GM18499 (cell line): ENCODE data around the gene REN.

ENCODE experiments used
- ATAC-seq: cut with Tn5 transposase; IDR thresholded peaks from one replicate; pipeline ENCODE4 v1.9.1; 2021; ENCODE audit warnings: moderate number of reproducible peaks; ENCODE audit not compliant: insufficient read depth, unreplicated experiment

The REN gene

GRCh38 chr1:204114606-204115005, 51.5 kb downstream of the REN start:
- ATAC-seq: no peak

- no peak for ATAC-seq
Observed at GRCh38 chr1:204113896-204114295, 52.2 kb downstream of the REN start.

DNA sequence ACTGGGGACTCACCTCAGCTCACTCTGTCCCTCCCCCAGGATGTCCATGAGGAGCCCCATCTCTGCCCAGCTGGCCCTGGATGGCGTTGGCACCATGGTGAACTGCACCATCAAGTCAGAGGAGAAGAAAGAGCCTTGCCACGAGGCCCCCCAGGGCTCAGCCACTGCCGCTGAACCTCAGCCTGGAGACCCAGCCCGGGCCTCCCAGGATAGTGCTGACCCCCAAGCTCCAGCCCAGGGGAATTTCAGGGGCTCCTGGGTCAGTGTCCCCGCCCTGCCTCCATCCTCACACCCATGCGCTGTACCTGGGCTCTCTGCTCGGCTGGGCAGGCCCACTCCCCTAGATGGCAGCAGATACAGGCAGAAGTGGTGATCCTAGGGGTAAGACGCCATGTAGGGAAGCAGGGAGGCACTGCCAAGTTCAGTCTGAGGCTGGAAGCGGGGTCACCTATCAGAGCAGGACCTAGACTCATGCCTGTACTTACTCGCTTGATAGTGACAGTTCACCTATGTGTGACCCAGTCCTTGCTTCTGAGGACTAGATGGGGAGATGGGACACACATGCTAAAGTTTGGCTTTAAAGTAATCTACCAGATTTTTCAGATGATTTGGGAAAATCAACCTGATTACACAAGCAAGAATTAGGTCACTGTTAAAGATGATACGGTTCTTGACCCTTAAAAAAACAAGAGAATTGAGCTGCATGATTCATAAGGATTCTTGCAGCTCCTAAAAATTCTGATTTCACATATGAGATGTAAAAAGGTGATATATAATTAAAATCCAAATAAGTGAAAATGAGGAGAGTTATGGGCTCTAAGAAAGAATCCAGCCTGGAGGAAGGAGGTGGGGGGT, 53.0 kb downstream of the REN start:
- no peak for ATAC-seq

DNA sequence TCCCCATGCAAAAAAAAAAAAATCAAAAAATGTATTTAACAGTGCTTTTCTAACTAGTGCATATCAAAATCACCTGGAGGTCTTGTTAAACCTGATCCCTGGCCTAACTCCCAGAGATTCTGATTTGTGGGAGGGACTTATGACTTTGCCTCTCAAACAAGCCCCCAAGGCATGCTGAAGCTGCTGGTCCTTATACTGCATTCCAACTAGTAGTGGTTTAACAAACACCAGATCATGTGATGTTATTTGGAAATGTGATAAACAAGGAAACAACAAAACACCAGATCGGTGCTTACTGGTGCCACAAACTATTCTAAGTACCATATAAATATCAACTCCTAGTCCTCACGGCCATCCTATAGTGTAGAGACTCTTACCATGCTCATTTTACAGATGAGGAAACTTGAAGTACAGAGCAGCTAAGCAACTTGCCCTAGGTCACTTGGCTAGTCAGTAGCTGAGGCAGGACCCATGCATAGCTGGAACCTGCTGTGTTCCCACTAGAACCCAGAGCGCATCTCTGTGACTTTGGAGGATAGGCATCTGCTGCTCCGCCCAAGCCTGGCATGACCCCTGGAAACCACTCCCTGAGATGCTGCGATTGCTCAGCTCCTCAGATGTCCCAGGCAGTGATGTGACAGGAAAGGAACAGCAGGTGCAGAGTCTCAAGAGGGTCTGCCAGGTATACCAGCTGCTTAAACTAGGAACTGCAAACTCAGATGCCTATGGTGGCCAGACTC, 55.1 kb downstream of the REN start:
- no peak for ATAC-seq

- no peak for ATAC-seq
Observed at GRCh38 chr1:204108312-204109141, 57.6 kb downstream of the REN start.

DNA sequence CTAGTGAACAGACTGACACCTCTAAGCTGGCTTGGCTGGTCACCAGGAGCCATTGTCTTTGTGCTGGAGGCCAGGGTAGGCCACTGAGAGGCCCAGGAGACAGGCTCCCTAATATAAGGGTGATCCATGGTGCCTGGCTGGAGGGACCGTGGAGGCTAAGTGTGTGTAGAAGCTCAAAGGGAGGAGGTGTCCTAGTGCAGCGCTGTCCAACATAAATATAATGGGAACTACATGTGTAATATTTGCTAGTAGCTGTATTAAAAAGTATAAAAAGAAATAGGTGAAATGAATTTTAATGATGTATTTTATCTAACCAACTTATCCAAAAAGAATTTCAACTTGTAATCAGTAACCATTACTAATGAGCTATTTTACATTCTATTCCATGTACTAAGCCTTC, 58.2 kb downstream of the REN start:
- ATAC-seq: no peak

- no peak for ATAC-seq
Observed at GRCh38 chr1:204106825-204107224, 59.3 kb downstream of the REN start.

DNA sequence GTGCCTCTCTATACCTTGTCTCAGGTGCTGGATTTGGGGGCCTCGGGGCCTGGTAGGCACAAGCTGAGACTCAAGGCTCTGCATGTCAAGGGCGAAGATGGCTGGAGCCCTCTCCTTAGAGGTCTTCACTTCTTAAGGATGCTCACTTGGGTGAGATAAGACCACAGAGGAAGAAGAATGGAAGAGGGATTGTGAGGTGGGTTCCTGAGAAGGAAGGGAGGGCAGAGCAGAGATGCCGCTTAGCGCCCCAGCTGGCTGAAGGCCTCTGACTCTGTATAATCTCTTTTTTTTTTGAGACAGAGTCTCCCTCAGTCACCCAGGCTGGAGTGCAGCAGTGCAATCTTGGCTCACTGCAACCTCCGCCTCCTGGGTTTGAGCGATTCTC, 61.0 kb downstream of the REN start:
- ATAC-seq: no peak
